GM19372 (cell line): Measurements from ENCODE around the gene MYOCD.
A peak's percentile ranks its signal among the peaks of the same experiment; 100 is the strongest.

ENCODE experiments used
- ATAC-seq: cut with Tn5 transposase; IDR thresholded peaks from one replicate; pipeline ENCODE4 v1.9.1; 2021; ENCODE audit warnings: mild to moderate bottlenecking, low read depth, moderate library complexity; ENCODE audit not compliant: unreplicated experiment

The MYOCD gene

DNA sequence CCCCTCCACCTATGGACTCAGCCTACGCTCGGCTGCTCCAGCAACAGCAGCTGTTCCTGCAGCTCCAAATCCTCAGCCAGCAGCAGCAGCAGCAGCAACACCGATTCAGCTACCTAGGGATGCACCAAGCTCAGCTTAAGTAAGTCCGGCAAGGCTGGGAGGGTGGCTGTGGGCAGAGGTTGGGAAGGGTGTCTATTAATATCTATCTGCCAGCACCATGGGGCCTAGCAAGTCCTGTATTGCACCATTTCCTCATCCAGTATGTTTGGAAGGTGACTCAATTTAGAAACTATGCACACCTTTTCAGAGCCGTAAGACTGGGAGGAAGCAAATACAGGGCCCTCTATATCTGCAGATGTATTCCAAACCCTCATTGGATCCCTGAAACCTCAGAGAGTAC lies 78.6 kb downstream of the MYOCD start:
- ATAC-seq: no peak

DNA sequence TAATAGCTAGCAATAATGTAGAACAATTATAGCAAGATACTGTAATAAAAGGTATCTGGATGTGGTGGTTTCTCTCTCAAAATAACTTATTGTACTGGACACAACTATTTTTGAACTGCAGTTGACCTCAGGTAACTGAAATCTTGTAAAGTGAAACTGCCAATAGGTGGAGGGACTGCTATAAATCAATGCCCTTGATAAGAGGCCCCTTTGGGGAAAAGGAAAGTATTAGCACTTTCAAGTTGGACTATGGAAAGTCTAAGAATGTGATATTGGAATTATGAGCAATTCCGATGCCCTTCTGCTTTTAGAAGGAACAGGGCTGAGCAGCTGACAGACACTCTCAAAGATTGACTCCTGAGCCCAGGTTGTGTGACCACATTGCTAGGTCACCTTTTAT lies 79.1 kb downstream of the MYOCD start:
- ATAC-seq: no peak

- no peak for ATAC-seq
Observed at GRCh38 chr17:12745486-12745885, 79.8 kb downstream of the MYOCD start.

GRCh38 chr17:12756786-12757185 lies 91.1 kb downstream of the MYOCD start:
- ATAC-seq: no peak

GRCh38 chr17:12759090-12759489 lies 93.4 kb downstream of the MYOCD start:
- no peak for ATAC-seq

DNA sequence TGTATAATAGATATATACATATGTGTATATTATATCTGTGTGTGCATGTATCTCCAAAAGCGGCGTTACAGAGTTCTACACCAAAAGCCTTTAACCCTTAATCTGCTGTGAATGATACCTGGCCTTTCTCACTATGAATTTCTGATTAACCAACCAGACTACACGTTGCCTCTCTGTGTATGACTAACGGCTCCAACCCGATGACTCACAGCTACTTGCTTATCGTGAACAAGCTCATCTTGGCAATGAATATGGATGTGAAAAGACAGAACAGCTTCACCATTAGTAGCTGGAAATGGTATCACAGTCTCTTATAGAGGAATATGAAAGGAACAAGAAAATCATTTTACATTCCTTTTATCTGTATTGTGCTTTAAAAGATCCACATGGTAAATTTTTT lies 99.9 kb downstream of the MYOCD start:
- ATAC-seq: no peak

DNA sequence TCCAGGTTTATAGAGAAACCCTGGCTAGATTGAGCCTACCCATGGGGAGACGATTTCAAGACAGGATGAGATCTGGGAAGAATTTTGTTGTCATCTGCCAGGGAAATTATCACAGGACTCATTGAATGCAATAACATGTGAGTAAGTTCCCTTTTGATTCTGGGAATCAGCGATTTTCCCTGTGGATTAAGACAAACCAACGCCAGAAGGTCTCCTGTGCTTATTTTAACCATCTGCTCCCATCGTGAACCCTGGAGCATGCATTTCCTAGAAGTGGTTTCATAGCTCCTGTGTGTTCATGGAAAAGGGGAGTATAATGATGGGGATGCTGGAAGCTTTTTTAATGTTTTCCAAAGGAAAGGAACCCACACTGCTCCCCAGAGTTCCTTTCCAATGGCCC lies 102.6 kb downstream of the MYOCD start:
- ATAC-seq: no peak

- ATAC-seq: no peak
Observed at GRCh38 chr17:12769981-12770380, 104.3 kb downstream of the MYOCD start.

DNA sequence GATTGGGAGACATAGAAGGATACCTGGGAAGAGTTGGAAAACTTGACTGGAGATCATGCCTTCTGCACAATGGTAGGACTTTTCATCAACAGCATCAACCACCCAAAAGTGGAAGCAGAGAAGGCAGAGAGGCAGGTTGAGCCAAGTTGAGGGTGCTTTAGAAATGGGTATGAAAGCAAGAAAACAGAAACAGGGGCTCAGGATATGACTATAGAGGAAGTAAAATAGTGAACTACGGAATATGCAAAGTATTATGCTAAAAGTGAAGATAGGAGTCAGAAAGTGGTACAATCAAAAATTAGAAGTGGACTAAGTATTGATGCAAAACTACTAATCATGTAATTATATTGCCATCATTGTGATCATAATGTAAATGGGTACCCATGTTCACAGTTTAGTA lies 107.5 kb downstream of the MYOCD start:
- no peak for ATAC-seq

- ATAC-seq: peak; percentile 89
Observed at GRCh38 chr17:12789075-12789480, 123.4 kb downstream of the MYOCD start.

DNA sequence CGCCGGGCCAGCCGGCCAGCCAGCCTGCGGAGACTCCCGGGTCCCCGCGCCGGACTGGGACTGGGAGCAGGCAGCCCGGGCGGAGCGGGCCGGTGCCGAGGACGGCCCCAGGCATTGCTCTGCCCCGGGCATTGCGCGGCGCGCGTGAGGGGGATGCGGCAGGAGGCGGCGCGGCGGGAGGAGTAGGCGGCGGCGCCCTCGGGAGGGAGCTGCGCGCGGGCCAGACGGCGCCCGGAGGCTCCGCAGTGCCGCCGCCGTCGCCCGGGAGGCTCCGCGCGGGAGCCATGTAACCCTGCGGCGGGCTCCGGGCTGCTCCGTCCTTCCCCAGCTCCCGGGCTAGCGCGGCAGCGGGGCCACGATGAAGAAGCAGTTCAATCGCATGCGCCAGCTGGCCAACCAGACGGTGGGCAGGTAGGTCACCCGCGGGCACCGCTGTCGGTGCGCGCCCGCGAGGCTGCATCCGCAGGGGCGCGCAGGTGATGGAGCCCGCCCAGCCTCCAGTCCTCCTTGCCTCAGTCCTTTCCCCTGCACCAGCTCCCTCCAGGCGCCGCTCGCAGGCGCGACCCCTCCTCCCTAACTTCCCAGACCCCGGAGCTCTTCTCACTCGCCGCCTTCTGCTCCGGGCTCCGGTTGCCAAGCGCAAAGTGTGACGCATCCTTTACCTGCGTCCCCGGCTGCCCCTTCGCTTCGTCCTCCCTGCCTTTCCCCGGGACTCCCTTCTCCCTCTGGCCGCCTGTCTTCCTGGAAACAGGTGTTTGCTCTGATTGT lies 124.0 kb downstream of the MYOCD start, which contains the start of gene ARHGAP44:
Gene ARHGAP44, plus strand, starts transcription at position 18 of the 768 bp plus-strand sequence. Its CDS starts 341 bp downstream, at position 359.
- peak; percentile 76 for ATAC-seq

DNA sequence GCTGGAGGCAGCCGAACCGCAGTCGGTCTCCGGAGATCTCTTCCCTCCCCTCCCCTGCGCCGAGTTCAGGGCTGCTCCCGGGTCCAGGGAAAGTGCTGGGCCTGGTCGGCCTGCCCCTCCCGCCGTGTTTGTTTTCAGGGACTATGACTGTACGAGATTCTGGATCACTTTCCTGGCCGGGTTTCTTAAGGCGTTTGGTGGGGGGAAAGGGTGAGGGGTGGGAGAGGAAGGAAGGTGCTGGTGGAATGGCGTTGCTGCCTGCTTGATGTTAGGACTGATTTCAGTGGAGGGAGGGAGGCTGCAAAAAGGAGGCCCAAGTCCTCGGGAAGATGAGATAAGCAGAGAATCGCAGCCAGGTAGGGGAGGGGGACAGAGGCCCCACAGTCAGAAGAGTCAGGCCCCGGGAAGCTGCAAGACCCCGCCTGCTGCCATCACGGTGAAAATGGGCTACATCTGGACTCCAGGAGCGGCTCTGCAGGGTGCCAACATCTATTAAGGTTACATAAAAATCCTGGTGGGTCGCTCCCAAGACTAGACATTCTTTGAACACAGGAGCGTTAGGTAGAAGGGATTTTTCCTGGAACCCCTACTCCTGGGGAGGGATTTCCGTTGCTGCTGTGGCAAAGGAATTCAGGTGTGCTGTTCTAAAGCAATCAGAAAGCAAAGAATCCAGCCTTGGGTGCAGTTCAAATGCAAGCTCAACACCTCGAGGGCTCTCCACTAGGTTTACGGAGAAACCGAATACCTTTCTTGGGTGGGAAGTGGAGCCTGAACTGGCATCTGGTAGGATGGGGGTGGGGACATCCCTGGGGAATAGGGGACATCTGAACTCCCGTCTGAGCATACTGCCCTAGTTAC lies 124.8 kb downstream of the MYOCD start:
- no peak for ATAC-seq

- peak; percentile 56 for ATAC-seq
Observed at GRCh38 chr17:12794919-12795532, 129.3 kb downstream of the MYOCD start.

DNA sequence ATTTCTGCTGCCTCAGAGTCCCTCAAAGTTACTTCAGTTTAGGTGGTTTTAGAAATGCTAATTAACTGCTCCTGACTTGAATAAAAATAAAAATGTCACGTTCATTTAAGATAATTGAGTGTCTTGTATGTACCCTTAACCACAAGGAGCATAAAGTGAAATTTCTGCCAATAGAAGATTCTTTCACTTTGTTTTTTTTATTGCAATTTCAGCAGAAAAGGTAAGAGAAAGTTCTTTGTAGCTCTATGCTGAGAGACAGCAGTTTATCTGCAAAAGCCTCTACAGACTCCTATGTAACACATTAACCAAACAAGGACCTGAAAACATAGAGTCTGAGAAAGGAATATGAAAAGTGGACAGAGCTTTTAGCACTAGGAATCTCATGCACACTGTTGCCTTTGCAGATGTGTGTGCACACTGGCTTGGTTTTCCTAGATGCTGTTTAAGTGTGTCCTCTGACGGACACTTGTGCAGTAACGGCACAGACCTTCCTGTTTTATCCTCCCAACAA lies 135.2 kb downstream of the MYOCD start:
- ATAC-seq: no peak

DNA sequence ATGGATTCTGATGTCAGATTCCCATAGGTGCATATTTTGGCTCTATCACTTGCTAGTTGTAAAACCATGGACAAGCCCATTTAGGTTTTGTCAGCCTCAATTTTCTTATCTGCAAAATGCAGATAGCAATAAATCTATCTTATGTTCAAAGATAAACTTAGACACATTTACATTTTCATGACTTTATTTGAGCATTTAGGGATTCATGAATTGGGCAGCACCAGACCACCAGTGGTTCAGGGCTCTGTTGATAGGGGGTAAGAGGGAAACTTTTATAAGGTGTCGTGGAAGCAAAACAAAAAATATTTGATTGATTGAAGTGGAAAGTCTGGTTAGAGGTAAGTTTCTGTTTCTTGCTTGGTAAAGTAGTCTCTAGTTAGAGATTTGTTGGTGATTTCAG lies 140.9 kb downstream of the MYOCD start:
- ATAC-seq: no peak

- ATAC-seq: no peak
Observed at GRCh38 chr17:12808723-12809122, 143.0 kb downstream of the MYOCD start.

DNA sequence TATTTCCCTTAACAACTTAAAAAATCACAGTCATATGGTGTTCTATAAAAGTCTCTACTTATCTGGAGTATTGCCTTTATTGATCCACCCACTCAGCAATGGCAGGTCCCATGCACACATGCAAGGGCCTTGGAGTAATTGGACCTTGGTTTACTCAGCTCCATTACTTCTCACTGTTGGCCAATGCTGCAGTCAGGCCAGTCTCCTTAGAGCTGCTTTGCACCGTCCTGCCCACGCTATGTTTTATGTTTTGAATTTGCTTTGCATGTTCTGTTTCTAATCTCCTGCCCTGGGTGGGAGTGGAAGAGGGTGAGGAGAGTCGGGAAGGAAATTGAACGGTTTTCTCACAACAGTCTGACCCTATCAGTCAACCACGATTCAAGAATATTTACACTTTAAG lies 147.2 kb downstream of the MYOCD start:
- ATAC-seq: no peak

- no peak for ATAC-seq
Observed at GRCh38 chr17:12813664-12814063, 148.0 kb downstream of the MYOCD start.

- no peak for ATAC-seq
Observed at GRCh38 chr17:12814718-12815117, 149.0 kb downstream of the MYOCD start.

DNA sequence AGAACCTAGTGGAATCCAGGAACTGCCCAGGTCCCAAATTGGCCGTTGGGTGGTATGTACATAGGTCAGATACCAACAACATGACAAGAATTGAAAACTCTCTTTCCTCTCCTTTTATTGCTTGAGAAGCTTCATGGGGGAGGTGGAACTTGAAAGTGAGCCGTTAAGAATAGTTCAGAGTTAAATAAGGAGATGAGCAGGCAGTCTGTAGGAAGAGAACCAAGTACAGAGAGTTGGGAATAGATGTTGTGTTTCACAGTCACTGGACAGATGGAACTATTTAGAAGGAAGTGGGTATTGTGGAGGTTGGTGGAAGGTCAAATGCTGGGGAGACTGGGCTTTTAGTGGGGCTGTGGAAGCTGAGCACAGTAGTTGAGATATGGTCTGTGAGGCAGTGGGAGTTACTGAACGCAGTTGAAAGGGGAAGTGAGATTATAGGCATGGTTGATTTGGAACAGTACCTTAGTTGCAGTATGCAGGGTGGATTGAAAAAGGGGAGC lies 150.0 kb downstream of the MYOCD start:
- ATAC-seq: peak; percentile 100
